OCI-LY7 (cell line): ENCODE data around the gene IRX2.

Experiments
- CTCF ChIP-seq: fragments of 200-600 bp; sonication (generic); conservative IDR thresholded peaks from 2 replicates; pipeline ENCODE4 v1.5.1; 2014; ENCODE audit warnings: mild to moderate bottlenecking, antibody characterized with exemption, low read length, moderate library complexity, mixed read lengths
- EZH2phosphoT487 ChIP-seq: fragments of 200-600 bp; sonication (generic); IDR thresholded peaks from 2 replicates; pipeline ENCODE4 v1.6.1; 2018; ENCODE audit warnings: low read depth, borderline replicate concordance, mild to moderate bottlenecking, mixed run types, antibody characterized with exemption, low read length, moderate library complexity, mixed read lengths

- TF ChIP-seq CTCF (no peak), EZH2phosphoT487 (no peak)
Observed at GRCh38 chr5:2699231-2699630, 52.2 kb downstream of the IRX2 start.
